Renal cortical epithelial cell (primary cell): ENCODE measurements around the gene FN3K. TPM values are rescaled to one million over a fixed set of nuclear protein-coding genes. Genes with fewer than 3 reads are reported as not detected.

Source experiments
- DNase-seq: peaks from one replicate; pipeline ENCODE4 v3.0.0-alpha.2; 2011; ENCODE audit warnings: low read depth
- total RNA-seq: library from RNA; depleted of rRNA; stranded (reverse); fragments of >200 nt; gene quantifications from 2 replicates; pipeline ENCODE4 v1.2.3, GENCODE V29; 2014

Gene FN3K
- 3.6 and 16.8 TPM in 2 replicates for total RNA-seq

- DNase-seq = no peak
These were observed at the start of gene FN3K for GRCh38 chr17:82734987-82735866. FN3K (plus strand) TSS chr17:82735615; CDS start chr17:82735637, 22 bp downstream.

GRCh38 chr17:82686366-82687324, 48.8 kb upstream of the FN3K start:
- no peak for DNase-seq

DNA sequence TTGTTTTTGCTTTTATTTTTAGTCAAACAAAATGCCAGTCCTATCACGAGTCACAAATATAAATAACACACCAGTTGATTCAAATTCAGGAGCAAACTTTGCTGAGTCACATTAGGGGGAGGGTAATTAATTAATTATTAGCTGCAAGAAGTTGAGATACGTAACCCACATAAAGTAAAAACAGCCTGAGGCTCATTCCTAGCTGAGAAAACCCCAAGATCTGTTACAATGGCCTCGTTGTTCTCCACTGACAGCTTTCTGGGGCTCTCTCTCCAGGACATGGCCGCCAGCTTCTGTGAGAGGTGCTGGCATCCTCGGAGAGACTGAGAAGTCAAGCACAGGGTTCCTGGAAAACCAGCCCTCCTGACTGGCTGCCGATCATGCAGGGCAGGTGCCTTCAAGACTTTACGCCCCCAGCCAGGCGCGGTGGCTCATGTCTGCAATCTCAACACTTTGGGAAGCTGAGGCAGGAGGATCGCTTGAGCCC, 48.0 kb upstream of the FN3K start:
- peak; percentile 98 for DNase-seq

- peak; percentile 70 for DNase-seq
These were observed 47.5 kb upstream of the FN3K start for GRCh38 chr17:82687871-82688270.

DNA sequence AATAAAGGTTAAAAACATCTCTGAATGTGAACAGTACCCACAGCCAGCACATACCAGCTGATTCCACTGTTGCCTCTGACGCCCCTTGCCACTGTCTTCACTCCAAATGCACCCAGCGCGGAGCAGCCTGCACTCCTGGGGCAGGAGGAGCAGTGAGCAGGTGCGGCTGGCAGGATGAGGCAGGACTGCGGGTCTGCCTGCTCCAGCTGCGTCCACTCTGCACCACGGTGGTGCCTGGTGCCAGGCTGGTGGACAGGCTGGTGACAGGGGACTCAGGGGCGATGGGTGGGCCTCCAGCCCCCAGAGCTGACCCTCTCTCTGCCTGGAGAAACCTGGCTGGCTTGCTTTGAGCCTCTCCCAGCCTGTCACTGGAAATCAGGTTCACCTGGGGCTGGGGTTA, 46.3 kb upstream of the FN3K start:
- DNase-seq = no peak

GRCh38 chr17:82690786-82691489, 44.5 kb upstream of the FN3K start:
- DNase-seq = no peak

GRCh38 chr17:82691714-82692113, 43.7 kb upstream of the FN3K start:
- DNase-seq = no peak

- no peak for DNase-seq
These were observed 43.1 kb upstream of the FN3K start for GRCh38 chr17:82692268-82692667.

GRCh38 chr17:82693168-82693867, 42.1 kb upstream of the FN3K start:
- no peak for DNase-seq

DNA sequence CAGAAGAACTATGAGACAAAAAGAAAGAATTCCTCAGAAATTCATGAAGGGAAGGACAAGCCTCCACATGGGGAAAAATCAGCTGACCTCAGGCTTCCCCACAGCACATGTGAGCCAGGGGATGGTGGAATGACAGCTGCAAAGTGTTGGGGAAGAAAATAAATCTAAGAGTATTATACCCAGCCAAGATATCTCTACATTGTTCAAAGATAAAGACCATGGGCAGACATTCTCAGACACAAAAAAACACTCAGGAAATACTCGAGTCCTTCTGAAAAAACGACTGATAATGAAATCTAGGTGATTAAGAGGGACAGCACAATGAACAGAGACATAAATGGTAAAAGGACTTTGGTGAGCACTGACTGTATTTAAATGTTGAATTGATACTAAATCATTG, 40.8 kb upstream of the FN3K start:
- DNase-seq = no peak

DNA sequence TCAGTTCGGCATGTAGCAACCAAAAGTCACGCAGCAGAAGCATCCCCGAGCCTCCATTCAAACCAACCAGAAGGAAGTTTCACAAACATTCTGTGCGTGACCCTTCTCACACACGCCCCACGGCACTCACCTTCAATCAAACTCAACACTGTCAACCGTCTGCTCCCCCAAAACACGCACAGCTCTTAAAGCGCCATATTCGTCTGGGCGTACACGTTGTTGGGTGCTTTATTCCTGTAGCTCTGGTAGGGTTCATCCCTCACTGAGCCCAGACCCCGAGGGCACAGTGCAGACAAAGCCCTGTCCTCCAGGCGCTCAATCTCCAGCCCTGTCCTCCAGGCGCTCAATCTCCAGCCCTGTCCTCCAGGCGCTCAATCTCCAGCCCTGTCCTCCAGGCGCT, 39.2 kb upstream of the FN3K start:
- DNase-seq = no peak

DNA sequence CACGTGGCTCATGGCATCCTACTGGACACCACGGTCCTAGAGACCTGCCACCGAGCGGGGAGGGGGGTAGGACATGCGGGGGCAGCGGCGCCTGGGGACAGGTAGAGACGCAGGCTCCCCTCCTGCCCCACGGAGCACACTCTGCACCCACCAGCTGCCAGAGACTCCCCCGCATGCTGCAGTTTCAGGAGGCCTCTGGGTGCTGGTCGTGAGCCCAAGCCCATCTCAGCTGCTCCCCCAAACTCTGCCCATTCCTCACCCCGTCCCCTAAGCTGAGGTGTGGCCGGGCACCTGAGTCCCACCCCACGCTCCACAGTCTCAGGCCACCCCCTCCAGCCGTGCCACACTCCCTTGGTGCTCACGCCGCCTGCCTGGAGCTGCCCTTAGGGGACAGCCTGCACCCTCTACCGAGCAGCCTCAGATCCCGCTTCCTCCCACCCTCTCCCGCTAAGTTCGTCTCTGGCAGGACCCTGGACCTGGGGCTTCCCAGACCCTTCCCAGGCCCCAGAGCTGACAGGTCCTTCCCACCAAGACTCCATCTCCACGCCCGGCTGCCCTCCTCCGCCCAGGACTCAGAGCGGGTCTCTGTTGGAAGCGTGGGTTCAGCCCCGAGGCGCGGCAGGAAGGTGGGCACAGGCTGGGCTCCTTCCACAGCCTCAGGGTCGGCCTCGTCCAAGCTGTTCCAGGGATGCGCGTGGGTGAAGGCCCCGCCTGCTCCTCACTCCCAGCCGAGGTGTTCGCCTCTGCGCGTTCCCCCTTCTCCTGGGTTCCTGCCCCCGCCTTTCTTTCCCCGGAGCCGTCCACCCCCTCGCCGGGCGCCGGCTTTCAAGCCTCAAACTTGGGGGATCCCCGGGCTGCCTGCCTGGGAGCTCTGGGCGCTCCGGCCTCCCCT, 38.3 kb upstream of the FN3K start:
- DNase-seq = no peak

- DNase-seq = no peak
These were observed 37.7 kb upstream of the FN3K start for GRCh38 chr17:82697808-82698064.

GRCh38 chr17:82698065-82698973, 37.1 kb upstream of the FN3K start, which contains the start of gene RAB40B:
RAB40B (minus strand) TSS chr17:82698698; CDS start chr17:82698596, 102 bp downstream.
- DNase-seq = peak; percentile 94

- DNase-seq = no peak
These were observed 36.4 kb upstream of the FN3K start for GRCh38 chr17:82698974-82699442.

DNA sequence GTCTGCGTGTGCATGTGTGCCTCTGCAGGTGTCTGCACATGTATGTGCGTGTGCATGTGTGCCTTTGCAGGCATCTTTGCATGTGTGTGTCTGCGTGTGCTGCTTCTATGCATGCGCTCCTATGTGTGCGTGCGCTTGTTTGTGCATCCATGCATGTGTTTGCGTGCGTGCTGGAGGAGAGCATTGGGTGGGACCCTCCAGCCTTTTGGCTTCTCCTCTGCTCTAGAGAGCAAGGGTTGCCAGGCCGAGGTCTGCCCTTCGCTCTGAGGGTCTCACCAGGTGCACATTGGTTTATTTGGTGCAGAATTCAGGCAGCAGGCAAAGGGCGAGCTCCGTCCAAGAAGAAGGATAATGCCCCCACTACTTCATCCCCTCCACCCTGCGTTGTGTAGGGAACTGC, 35.9 kb upstream of the FN3K start:
- no peak for DNase-seq

DNA sequence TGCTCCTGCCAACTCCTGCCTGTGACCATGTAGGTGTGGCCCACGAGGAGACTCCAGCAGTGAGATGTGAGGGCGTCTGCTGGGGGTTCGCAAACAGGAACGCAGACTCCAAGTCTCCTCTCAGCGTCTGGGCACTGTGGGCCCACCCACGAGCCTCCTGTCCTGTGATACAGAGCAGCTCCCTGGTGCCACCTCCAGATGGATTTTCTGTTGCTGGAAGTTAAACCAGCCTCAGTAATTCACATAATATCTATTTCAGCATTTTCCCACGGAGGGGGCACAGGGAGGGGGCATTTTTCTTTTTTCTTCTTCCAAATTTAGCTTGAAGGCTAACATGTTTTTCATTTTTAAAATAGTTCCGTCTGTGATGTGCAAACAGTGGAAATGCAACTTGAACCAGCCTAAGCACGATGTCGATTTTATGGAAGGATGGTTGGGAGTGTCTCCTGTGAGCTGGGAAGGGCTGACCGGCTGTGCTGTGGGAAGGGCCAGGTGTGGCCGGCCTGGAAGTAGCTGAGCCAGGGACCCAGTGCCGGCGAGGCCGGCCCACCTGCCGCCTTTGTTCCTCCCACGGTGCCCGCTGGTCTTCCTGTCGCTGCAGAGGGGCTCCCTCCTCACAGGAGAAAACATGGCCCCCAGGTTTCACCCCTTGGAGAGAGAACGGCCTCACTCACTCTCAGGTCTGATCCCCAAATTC, 33.0 kb upstream of the FN3K start:
- no peak for DNase-seq

- no peak for DNase-seq
These were observed 32.2 kb upstream of the FN3K start for GRCh38 chr17:82703036-82703745.
